Body of pancreas (tissue), 4 donors: ENCODE measurements around the gene MAP1B. TPM values are rescaled to one million over a fixed set of nuclear protein-coding genes. Genes with fewer than 3 reads are reported as not detected.

Experiments used
- ATAC-seq: fragments of 150-250 bp; one replicate; pipeline ENCODE4 v1.9.1; 2016
- DNase-seq, 4 donors: peaks; one replicate each; pipeline ENCODE4 v3.0.0-alpha.2; 2019
- H3K27ac ChIP-seq, 4 donors: fragments of 200-600 bp; sonication (generic); 1 replicate in 3 of 4; 2 replicates in 1 of 4; pipeline versions ENCODE4 v1.5.1 to v1.6.1; 2016 to 2019; ENCODE audit warnings: mild to moderate bottlenecking in 1 of 4, mixed read lengths in 1 of 4, moderate library complexity in 1 of 4
- H3K27me3 ChIP-seq, 2 donors: fragments of 200-600 bp; sonication (generic); one replicate each; pipeline ENCODE4 v1.6.0; 2016; ENCODE audit warnings: mild to moderate bottlenecking in 1 of 2
- H3K36me3 ChIP-seq, 2 donors: fragments of 200-600 bp; sonication (generic); replicated peaks in 1 of 2; 2 replicates each; pipeline ENCODE4 v1.5.1; 2016; ENCODE audit warnings: low read depth in 2 of 2; ENCODE audit not compliant: insufficient read depth in 1 of 2
- H3K4me1 ChIP-seq: fragments of 200-600 bp; sonication (generic); one replicate; pipeline ENCODE4 v1.6.0; 2016
- H3K4me3 ChIP-seq, 2 donors: fragments of 200-600 bp; sonication (generic); 1 replicate in 1 of 2; 2 replicates in 1 of 2; pipeline ENCODE4 v1.5.1; 2016 to 2019
- H3K9me3 ChIP-seq, 3 donors: fragments of 200-600 bp; sonication (generic); 1 replicate in 2 of 3; 2 replicates in 1 of 3; pipeline ENCODE4 v1.5.1; 2016
- POLR2A ChIP-seq, 3 donors: fragments of 450-650 bp; IDR thresholded peaks; one replicate each; pipeline ENCODE4 v1.6.1; 2016; ENCODE audit warnings: antibody characterized with exemption in 3 of 3, mild to moderate bottlenecking in 2 of 3
- WGBS, 2 donors: methylation state at CpG; one replicate each; pipeline ENCODE4 v1.1.5; 2017; 5-methylcytosine and 5-hydroxymethylcytosine counted together
- intact Hi-C: fragments of 100-400 bp; cut with DNase I; formaldehyde crosslinking; loops from one replicate; pipeline ENCODE4 v1.15.1; 2023
- total RNA-seq, 2 donors: library from RNA; depleted of rRNA; stranded (reverse); fragments of >200 nt; gene quantifications; one replicate each; pipeline ENCODE4 v1.1.0, GENCODE V29; 2016
- TF ChIP-seq, protein P1 (sequence below), 7 experiments: fragments of 450-650 bp in 4 of 7; fragments of 200-600 bp in 3 of 7; sonication (generic) in 3 of 7; IDR thresholded peaks; one replicate each; pipeline ENCODE4 v1.5.1; 2016 to 2019; ENCODE audit warnings: antibody characterized with exemption in 7 of 7

Gene MAP1B
- total RNA-seq, 2 donors from 2014 or later, result 30.4 to 69.9 TPM

GRCh38 chr5:72222521-72222920 is 115.2 kb downstream of the MAP1B start:
- Histone ChIP-seq H3K27ac (no peak overlapping the region), H3K4me1 (no peaks in the 10 kb centered on the region), H3K9me3 (no peaks in the 10 kb centered on the region), H3K27me3 (no peaks in the 10 kb centered on the region), H3K4me3 (no peak overlapping the region), H3K36me3 (peaks cover 0 to 25% of the 10 kb centered on the region in 2 donors)
- ATAC-seq (no peak), DNase-seq (no peak)
- TF ChIP-seq POLR2A (IDR thresholded peaks at IDR 0.05), result no peak
- TF ChIP-seq, protein P1, sequence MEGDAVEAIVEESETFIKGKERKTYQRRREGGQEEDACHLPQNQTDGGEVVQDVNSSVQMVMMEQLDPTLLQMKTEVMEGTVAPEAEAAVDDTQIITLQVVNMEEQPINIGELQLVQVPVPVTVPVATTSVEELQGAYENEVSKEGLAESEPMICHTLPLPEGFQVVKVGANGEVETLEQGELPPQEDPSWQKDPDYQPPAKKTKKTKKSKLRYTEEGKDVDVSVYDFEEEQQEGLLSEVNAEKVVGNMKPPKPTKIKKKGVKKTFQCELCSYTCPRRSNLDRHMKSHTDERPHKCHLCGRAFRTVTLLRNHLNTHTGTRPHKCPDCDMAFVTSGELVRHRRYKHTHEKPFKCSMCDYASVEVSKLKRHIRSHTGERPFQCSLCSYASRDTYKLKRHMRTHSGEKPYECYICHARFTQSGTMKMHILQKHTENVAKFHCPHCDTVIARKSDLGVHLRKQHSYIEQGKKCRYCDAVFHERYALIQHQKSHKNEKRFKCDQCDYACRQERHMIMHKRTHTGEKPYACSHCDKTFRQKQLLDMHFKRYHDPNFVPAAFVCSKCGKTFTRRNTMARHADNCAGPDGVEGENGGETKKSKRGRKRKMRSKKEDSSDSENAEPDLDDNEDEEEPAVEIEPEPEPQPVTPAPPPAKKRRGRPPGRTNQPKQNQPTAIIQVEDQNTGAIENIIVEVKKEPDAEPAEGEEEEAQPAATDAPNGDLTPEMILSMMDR (IDR thresholded peaks at IDR 0.05), result no peak
- 96 to 100% methylated on average over 1 of the region's 1 CpG for WGBS, 2 donors
- intact Hi-C loops, result no loop called here

GRCh38 chr5:72223371-72223770 is 116.1 kb downstream of the MAP1B start:
- ATAC-seq, result no peak
- DNase-seq, result no peak
- Histone ChIP-seq H3K4me1 (no peaks in the 10 kb centered on the region), H3K27me3 (no peaks in the 10 kb centered on the region), H3K27ac (no peak overlapping the region), H3K9me3 (no peaks in the 10 kb centered on the region), H3K4me3 (no peak overlapping the region), H3K36me3 (peaks cover 0 to 23% of the 10 kb centered on the region in 2 donors)
- TF ChIP-seq, protein P1 (IDR thresholded peaks at IDR 0.05), result no peak
- no peak for TF ChIP-seq POLR2A (IDR thresholded peaks at IDR 0.05)
- 95 to 96% methylated on average over 4 of the region's 4 CpGs for WGBS, 2 donors
- intact Hi-C loops, result no loop called here

DNA sequence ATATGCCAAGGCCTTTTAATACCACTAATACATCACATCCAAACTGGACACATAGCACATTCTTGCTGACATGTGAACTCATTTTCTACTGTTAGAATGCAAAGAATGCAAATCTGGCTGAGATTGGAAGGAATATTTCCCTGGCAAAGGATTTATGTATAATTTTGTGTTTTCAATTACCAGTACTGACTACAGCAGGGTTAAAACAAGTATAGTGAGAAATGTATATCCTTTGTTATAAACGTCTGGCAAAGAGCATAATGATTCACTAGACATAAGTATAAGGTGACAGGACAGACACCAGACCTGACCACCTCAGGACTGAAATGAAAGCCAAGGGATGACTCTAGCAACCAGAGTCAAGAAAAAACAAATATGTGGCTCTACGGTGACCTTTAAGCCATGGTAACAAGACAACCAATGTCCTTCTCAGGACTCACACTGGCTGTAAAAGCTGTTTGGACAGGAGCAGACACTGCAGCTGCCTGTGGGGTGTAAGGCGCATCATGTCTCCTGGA is 117.7 kb downstream of the MAP1B start:
- Histone ChIP-seq H3K4me3 (no peak overlapping the region), H3K27ac (no peak overlapping the region), H3K9me3 (no peaks in the 10 kb centered on the region), H3K36me3 (peaks cover 0 to 18% of the 10 kb centered on the region in 2 donors), H3K4me1 (no peaks in the 10 kb centered on the region), H3K27me3 (no peaks in the 10 kb centered on the region)
- intact Hi-C loops, result no loop called here
- 71 to 72% methylated on average over 3 of the region's 3 CpGs for WGBS, 2 donors
- DNase-seq (no peak), ATAC-seq (no peak)
- no peak for TF ChIP-seq POLR2A (IDR thresholded peaks at IDR 0.05)
- TF ChIP-seq, protein P1 (IDR thresholded peaks at IDR 0.05), result no peak

DNA sequence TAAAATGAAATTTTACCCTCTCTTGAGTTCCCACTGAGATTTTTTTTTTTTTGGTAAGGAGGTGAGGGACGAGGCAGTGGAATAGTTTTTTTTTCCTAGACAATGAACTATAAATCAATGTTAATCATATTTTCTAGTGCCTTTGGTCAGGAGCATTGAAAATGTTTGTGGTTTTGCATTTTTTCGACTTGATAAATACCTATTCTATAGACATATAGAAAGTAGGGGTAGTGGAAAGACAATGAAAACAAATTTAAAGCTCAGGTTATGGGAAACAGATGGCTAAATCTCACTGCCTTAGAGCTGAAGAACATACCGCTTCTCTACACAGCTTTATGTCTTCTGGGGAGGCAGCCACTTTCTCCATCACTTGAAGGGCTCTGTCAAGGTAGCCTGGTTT is 118.5 kb downstream of the MAP1B start:
- TF ChIP-seq, protein P1 (IDR thresholded peaks at IDR 0.05), result no peak
- no peak for TF ChIP-seq POLR2A (IDR thresholded peaks at IDR 0.05)
- ATAC-seq (no peak), DNase-seq (no peak)
- H3K4me3 ChIP-seq, result no peak overlapping the region
- H3K36me3 ChIP-seq, result peaks cover 0 to 15% of the 10 kb centered on the region in 2 donors
- H3K9me3 ChIP-seq, result no peaks in the 10 kb centered on the region
- no peaks in the 10 kb centered on the region for H3K4me1 ChIP-seq
- no peak overlapping the region for H3K27ac ChIP-seq
- H3K27me3 ChIP-seq, result no peaks in the 10 kb centered on the region
- 87 to 93% methylated on average over 3 of the region's 3 CpGs for WGBS, 2 donors
- intact Hi-C loops, result no loop called here

GRCh38 chr5:72226950-72227349 is 119.7 kb downstream of the MAP1B start:
- intact Hi-C loops, result no loop called here
- H3K36me3 ChIP-seq, result peaks cover 0 to 16% of the 10 kb centered on the region in 2 donors
- H3K4me1 ChIP-seq, result no peaks in the 10 kb centered on the region
- TF ChIP-seq, protein P1 (IDR thresholded peaks at IDR 0.05), result no peak
- TF ChIP-seq POLR2A (IDR thresholded peaks at IDR 0.05), result no peak
- ATAC-seq (no peak), DNase-seq (no peak)
- 93 to 100% methylated on average over 2 of the region's 2 CpGs for WGBS, 2 donors
- no peaks in the 10 kb centered on the region for H3K9me3 ChIP-seq
- no peak overlapping the region for H3K4me3 ChIP-seq
- no peaks in the 10 kb centered on the region for H3K27me3 ChIP-seq
- no peak overlapping the region for H3K27ac ChIP-seq
